A549 (cell line): ENCODE measurements around the gene CD164L2.

Experiments used
- BHLHE40 ChIP-seq: IDR thresholded peaks from 2 replicates; pipeline ENCODE4 v1.6.1; 2012; ENCODE audit warnings: low read depth, low read length, inconsistent platforms
- CEBPB ChIP-seq, 2 experiments: fragments of >200 bp in 1 of 2; sonication (Bioruptor Twin) in 1 of 2; formaldehyde crosslinking in 1 of 2; IDR thresholded peaks; 2 replicates each; pipeline ENCODE4 v1.6.1; 2012 to 2016
- CHD2 ChIP-seq: fragments of 150-350 bp; IDR thresholded peaks from 2 replicates; pipeline ENCODE4 v1.6.1; 2014; ENCODE audit warnings: low read length; ENCODE audit not compliant: partially characterized antibody
- CTCF ChIP-seq: fragments of >200 bp; sonication (Bioruptor Twin); formaldehyde crosslinking; IDR thresholded peaks from 3 replicates; pipeline ENCODE4 v1.5.1; 2016
- EP300 ChIP-seq, 2 experiments: fragments of >200 bp; sonication (Bioruptor Twin); formaldehyde crosslinking; IDR thresholded peaks; 2 replicates in 1 of 2; 3 replicates in 1 of 2; pipeline ENCODE4 v1.6.1; 2016 to 2017
- ESRRA ChIP-seq: fragments of 150-350 bp; IDR thresholded peaks from 2 replicates; pipeline ENCODE4 v1.6.1; 2014; ENCODE audit warnings: mild to moderate bottlenecking, low read length, borderline replicate concordance
- GATA3 ChIP-seq: IDR thresholded peaks from 2 replicates; pipeline ENCODE4 v1.6.1; 2012; ENCODE audit warnings: borderline replicate concordance
- HDAC2 ChIP-seq: fragments of 200-600 bp; sonication (generic); IDR thresholded peaks from 2 replicates; pipeline ENCODE4 v1.6.1; 2016
- HES2 ChIP-seq: fragments of >200 bp; sonication (Bioruptor Twin); formaldehyde crosslinking; IDR thresholded peaks from 2 replicates; pipeline ENCODE4 v1.6.1; 2016
- MAX ChIP-seq: IDR thresholded peaks from 2 replicates; pipeline ENCODE4 v1.6.1; 2012
- MAZ ChIP-seq: fragments of 150-350 bp; IDR thresholded peaks from 2 replicates; pipeline ENCODE4 v1.6.1; 2014; ENCODE audit warnings: antibody characterized with exemption, low read depth, low read length, borderline replicate concordance
- POLR2AphosphoS2 ChIP-seq: conservative IDR thresholded peaks from 2 replicates; pipeline ENCODE4 v1.6.1; 2012; ENCODE audit warnings: low read length, improper control_type of control experiment, inconsistent platforms
- RAD21 ChIP-seq, 2 experiments: fragments of >200 bp in 1 of 2; sonication (Bioruptor Twin) in 1 of 2; formaldehyde crosslinking in 1 of 2; IDR thresholded peaks in 1 of 2; conservative IDR thresholded peaks in 1 of 2; 2 replicates in 1 of 2; 3 replicates in 1 of 2; pipeline ENCODE4 v1.6.1; 2012 to 2018; ENCODE audit warnings: inconsistent platforms in 1 of 2
- ZSCAN20 ChIP-seq: fragments of 250-450 bp; sonication (Bioruptor Pico); IDR thresholded peaks from 2 replicates; pipeline ENCODE4 v1.8.0; 2022; ENCODE audit warnings: mild to moderate bottlenecking, moderate library complexity

- TF ChIP-seq CTCF (no peak), EP300 (IDR thresholded peaks at IDR 0.05) (no peak), MAX (no peak), CEBPB (IDR thresholded peaks at IDR 0.05) (no peak), BHLHE40 (no peak), HDAC2 (no peak), ESRRA (no peak), ZSCAN20 (CRISPR knock-in tag) (no peak), CHD2 (no peak), GATA3 (no peak), HES2 (no peak), RAD21 (conservative IDR thresholded peaks at IDR 0.05 in 1 of 2, IDR thresholded peaks at IDR 0.05 in 1 of 2) (no peak), POLR2AphosphoS2 (no peak), MAZ (no peak)
Observed at GRCh38 chr1:27356619-27357280, 26.4 kb downstream of the CD164L2 start.
